GM18909 (cell line): ENCODE results near the gene PLEKHG3.
"Not testable (repeated sequence)": the region's sequence is repeated elsewhere in the genome, so short reads cannot be mapped to it uniquely, and the experiment has no call there.

Source experiments
- ATAC-seq: cut with Tn5 transposase; IDR thresholded peaks from one replicate; pipeline ENCODE4 v1.9.1; 2021; ENCODE audit warnings: mild to moderate bottlenecking; ENCODE audit not compliant: unreplicated experiment, poor library complexity

The PLEKHG3 gene

GRCh38 chr14:64686282-64686615 is 18.0 kb upstream of the PLEKHG3 start:
- no peak for ATAC-seq

- ATAC-seq: no peak
Observed at GRCh38 chr14:64688031-64688430, 16.2 kb upstream of the PLEKHG3 start.

GRCh38 chr14:64688811-64689281 is 15.4 kb upstream of the PLEKHG3 start:
- ATAC-seq: no peak

GRCh38 chr14:64689289-64689688 is 14.9 kb upstream of the PLEKHG3 start:
- no peak for ATAC-seq

- not testable (repeated sequence) for ATAC-seq
Observed at GRCh38 chr14:64690607-64691006, 13.6 kb upstream of the PLEKHG3 start.

- no peak for ATAC-seq
Observed at GRCh38 chr14:64691376-64691775, 12.8 kb upstream of the PLEKHG3 start.

- ATAC-seq: no peak
Observed at GRCh38 chr14:64692189-64692985, 11.8 kb upstream of the PLEKHG3 start.

- ATAC-seq: no peak
Observed at GRCh38 chr14:64692986-64693809, 11.0 kb upstream of the PLEKHG3 start.

- no peak for ATAC-seq
Observed at GRCh38 chr14:64693810-64694165, 10.4 kb upstream of the PLEKHG3 start.

GRCh38 chr14:64695071-64695470 is 9.2 kb upstream of the PLEKHG3 start:
- no peak for ATAC-seq

- no peak for ATAC-seq
Observed at GRCh38 chr14:64696355-64696857, 7.8 kb upstream of the PLEKHG3 start.

- no peak for ATAC-seq
Observed at GRCh38 chr14:64698903-64699302, 5.3 kb upstream of the PLEKHG3 start.

GRCh38 chr14:64700290-64700689 is 3.9 kb upstream of the PLEKHG3 start:
- ATAC-seq: no peak

GRCh38 chr14:64700894-64701293 is 3.3 kb upstream of the PLEKHG3 start:
- ATAC-seq: no peak

GRCh38 chr14:64701660-64702059 is 2.6 kb upstream of the PLEKHG3 start:
- no peak for ATAC-seq

GRCh38 chr14:64702493-64703394 is 1.5 kb upstream of the PLEKHG3 start:
- no peak for ATAC-seq

- ATAC-seq: no peak
Observed at GRCh38 chr14:64703395-64704142, 655 bp upstream of the PLEKHG3 start.

- peak; percentile 20 for ATAC-seq
Observed at GRCh38 chr14:64704743-64705380, 638 bp downstream of the PLEKHG3 start.
